ENCODE data around the gene ZNF546.
"Not testable (repeated sequence)": the region's sequence is repeated elsewhere in the genome, so short reads cannot be mapped to it uniquely, and the experiment has no call there.

The ZNF546 gene

GRCh38 chr19:39987167-39987566, 9.7 kb upstream of the ZNF546 start:
- DNase-seq: no peak

DNA sequence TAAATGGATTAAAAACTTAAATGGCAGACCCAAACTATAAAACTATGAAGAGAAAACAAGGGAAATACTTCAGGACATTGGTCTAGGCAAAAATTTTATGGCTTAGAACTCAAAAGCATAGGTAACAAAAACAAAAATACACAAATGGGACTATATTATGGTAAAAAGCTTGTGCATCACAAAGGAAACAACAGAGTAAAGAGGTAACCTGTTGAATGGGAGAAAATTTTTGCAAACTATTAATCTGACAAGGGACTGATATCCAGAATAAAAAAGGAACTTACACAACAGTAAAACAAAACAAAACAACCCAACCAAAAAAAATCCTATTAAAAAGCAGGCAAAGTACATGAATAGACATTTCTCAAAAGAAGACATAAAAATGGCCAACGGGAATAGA, 9.3 kb upstream of the ZNF546 start:
- no peak for DNase-seq

DNA sequence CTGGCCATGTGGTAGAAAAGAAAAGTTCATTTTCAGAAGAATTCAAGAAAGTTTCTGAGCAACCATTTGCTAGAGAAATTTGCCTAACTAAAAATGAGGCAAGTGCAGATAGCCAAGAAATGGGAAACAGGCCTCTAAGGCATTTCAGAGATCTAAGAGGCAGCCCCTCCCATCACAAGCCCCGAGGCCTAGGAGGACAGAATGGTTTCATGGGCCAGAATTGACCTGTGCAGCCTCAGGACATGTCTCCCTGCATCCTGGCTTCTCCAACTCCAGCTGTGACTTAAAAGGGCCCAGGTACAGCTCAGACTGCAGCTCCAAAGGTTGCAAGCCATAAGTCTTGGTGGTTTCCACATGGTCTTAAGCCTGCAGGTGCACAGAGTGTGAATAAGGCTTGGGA, 3.3 kb upstream of the ZNF546 start:
- DNase-seq: no peak

GRCh38 chr19:39994361-39994760, 2.5 kb upstream of the ZNF546 start:
- no peak for DNase-seq

- peak; percentile 5 for DNase-seq
These were observed 1.1 kb upstream of the ZNF546 start for GRCh38 chr19:39995794-39996193.

GRCh38 chr19:39996218-39996810, 546 bp upstream of the ZNF546 start:
- DNase-seq: peak; percentile 55

GRCh38 chr19:39997638-39998216, 867 bp downstream of the ZNF546 start:
- DNase-seq: no peak

- no peak for DNase-seq
These were observed 1.6 kb downstream of the ZNF546 start for GRCh38 chr19:39998501-39998900.

- DNase-seq: no peak
These were observed 8.9 kb downstream of the ZNF546 start for GRCh38 chr19:40005691-40006272.

DNA sequence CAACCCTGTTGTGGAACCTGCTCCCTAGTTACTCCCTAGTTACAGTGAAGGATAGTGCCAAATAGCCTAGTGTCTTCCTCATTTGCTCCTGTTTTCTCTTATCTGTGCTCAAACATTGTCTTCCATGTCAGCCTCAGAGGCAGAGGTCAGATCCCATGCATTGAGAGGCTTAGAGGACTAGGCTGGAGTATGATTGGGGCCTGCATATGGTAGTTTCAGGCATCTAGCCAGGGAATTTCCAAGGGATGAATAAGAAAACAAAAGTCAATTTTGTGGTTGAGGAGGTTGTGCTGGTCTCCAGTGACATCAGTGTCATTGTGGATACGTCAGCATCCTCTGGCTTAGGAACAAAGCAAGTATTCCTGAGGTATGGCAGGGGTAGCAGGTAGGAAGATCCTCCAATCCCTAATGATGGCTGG, 9.4 kb downstream of the ZNF546 start:
- no peak for DNase-seq

GRCh38 chr19:40009674-40010073, 12.8 kb downstream of the ZNF546 start:
- DNase-seq: no peak

- no peak for DNase-seq
These were observed 17.1 kb downstream of the ZNF546 start for GRCh38 chr19:40013991-40014390.

GRCh38 chr19:40023969-40024368, 27.1 kb downstream of the ZNF546 start:
- DNase-seq: no peak

DNA sequence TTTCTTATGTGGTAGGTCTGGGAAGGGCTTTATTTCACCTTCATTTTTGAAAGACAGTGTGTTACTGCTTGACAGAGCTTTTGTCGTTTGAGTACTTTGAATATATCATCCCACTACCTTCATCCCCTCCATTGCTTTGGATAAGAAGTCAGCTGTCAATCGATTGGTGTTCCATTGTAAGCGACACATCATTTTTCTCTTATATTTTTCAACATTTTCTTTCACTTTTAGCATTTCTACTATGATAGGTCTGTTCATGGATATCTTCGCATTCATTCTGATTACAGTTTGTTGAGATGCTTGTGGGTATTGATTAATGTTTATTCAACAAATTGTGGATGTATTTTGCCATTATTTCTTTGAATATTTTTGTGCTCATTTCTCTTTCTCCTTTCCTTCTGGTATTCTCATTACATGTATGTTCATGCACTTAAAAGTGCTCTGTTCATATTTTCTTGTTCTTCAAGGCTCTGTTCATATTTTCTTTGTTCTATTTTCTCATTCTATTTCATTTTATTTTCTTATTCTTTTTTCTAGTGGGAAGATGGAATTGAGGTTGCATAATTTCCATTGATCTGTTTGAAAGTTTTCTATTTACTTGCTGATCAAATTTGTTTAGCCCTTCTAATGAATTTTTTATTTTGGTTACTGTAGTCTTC, 29.2 kb downstream of the ZNF546 start:
- DNase-seq: no peak

DNA sequence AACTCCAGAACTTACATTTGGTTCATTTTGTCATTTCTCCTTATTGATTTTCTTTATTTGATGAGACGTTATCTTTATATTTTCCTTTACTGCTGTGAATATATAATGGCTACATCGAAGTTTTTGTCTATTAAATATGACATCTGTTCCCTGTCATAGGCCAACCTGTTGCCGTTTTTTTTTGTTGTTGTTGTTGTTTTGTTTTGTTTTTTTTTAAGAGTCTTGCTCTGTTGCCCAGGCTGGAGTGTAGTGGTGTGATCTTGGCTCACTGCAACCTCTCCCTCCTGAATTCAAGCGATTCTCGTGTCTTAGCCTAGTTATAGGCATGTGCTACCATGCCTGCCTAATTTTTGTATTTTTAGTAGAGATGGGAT, 29.7 kb downstream of the ZNF546 start:
- no peak for DNase-seq

DNA sequence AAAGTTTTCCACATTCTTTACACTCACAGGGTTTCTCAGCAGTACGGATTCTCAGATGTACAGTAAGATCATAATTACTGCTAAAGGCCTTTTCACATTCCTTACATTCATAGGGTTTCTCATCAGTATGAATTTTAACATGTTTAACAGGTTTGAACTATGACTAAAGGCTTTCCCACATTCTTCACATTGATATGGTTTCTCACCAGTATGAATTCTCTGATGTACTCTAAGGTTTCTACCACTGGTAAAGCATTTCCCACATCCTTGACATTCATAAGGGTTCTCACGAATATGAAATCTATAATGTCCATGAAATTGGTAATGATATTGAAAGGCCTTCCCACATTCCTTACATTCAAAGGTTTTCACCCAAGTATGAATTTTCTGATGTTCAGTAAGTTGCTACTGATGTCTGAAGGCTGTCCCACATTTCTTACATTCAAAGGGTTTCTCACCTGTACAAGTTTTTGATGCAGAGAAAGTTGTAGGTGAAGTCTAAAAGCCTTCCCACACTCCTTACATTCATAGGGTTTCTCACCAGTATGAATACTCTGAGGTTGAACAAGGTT, 37.2 kb downstream of the ZNF546 start:
- no peak for DNase-seq

GRCh38 chr19:40035996-40036395, 39.1 kb downstream of the ZNF546 start:
- DNase-seq: no peak

DNA sequence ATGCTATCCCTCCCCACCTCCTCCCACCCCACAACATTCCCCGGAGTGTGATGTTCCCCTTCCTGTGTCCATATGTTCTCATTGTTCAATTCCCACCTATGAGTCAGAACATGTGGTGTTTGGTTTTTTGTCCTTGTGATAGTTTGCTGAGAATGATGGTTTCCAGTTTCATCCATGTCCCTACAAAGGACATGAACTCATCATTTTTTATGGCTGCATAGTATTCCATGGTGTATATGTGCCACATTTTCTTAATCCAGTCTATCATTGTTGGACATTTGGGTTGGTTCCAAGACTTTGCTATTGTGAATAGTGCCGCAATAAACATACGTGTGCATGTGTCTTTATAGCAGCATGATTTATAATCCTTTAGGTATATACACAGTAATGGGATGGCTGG, 41.2 kb downstream of the ZNF546 start:
- DNase-seq: not testable (repeated sequence)

- not testable (repeated sequence) for DNase-seq
These were observed 44.9 kb downstream of the ZNF546 start for GRCh38 chr19:40041718-40042117.

- DNase-seq: no peak
These were observed 56.6 kb downstream of the ZNF546 start for GRCh38 chr19:40053491-40053890.

DNA sequence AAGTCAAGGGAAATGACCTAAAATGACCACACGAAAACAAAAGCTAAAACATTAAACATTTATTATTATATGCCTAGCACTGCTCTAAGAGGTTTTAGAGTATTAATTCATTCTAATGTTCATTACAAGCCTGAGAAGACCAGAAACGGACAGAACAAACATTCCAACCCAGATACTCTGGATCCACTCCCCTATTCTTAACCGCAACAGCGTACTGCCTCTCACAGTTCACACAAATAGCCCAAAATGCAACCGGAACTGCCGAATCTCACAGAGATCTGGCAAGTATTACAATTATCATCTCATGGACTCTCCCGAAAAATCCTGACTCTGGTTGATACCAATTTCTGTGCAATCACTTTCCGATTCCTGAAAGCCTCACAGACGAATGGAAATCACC, 57.8 kb downstream of the ZNF546 start:
- no peak for DNase-seq

GRCh38 chr19:40055049-40055448, 58.2 kb downstream of the ZNF546 start:
- no peak for DNase-seq

GRCh38 chr19:40055832-40056504, 59.1 kb downstream of the ZNF546 start, which contains the start of gene ZNF780B:
Gene ZNF780B, minus strand, starts transcription at chr19:40056231. Its CDS starts 5,899 bp downstream, at chr19:40050332.
- peak; percentile 77 for DNase-seq
